IPS-NIHi11 (cell line): ENCODE data around the gene TECR.
"Not testable (repeated sequence)": the region's sequence is repeated elsewhere in the genome, so short reads cannot be mapped to it uniquely, and the experiment has no call there.

Source experiments
- DNase-seq: peaks from one replicate; pipeline ENCODE4 v3.0.0; 2012; ENCODE audit warnings: mixed read lengths, low spot score

The TECR gene

DNA sequence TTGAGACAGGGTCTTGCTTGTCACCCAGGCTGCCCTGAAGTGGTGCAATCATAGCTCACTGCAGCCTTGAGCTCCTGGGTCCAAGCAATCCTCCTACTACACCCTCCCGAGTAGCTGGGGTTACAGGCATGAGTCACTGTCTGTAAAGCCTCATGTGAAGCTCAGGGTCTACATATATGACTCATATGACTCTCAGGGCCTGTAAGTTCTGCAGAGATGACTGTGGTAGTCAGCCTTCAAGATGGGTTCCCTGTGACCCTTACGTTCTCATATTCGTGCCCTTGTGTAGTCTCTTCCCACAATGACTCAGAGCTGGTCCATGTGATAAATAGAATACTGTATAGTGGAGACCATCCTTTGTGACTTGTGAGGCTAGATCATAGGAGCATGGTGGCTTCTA is 55.8 kb downstream of the TECR start:
- not testable (repeated sequence) for DNase-seq

DNA sequence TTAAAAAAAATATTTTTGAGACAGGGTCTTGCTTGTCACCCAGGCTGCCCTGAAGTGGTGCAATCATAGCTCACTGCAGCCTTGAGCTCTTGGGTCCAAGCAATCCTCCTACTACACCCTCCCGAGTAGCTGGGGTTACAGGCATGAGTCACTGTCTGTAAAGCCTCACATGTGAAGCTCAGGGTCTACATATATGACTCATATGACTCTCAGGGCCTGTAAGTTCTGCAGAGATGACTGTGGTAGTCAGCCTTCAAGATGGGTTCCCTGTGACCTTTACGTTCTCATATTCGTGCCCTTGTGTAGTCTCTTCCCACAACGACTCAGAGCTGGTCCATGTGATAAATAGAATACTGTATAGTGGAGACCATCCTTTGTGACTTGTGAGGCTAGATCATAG is 60.0 kb downstream of the TECR start:
- not testable (repeated sequence) for DNase-seq

DNA sequence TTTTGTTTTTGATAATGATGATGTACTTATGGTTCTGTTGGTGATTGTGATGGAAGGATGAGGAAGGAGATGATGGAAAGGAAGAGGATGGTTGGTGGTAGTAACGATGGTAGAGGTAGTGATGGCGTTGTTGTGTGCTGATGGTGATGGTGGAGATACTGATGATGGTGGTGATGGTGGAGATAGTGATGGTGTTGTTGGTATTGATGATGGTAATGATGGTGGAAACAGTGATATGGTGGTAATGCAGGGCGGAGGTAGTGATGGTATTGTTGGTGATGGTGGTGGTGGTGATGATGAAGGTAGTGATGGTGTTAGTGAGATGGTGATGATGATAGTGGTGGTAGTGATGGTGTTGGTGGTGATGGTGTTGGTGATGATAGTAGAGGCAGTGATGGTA is 66.2 kb downstream of the TECR start:
- DNase-seq: no peak

DNA sequence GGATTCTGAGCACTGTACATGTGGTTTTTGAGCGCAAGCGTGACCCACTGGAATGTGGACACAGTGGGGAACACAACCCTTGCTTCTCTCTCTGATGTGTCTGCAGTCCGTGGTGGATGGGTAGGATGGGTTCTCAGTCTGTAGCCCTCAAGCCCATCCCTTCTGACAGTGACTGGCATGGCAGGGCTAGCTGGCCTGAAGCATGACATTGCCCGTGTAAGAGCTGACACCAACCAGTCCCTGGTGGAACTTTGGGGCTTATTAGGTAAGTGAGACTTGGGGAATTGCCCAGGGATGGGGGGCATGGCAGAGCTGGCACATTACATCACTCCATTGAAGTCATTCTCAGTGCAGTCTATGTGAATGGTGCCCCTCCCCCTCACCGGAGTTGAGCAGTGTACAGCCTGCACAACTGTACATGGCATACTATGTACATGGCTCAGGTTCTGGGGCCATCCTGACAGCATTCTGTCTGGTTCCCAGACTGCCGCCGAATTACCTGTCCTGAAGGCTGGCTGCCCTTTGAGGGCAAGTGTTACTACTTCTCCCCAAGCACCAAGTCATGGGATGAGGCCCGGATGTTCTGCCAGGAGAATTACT is 70.3 kb downstream of the TECR start:
- DNase-seq: no peak

DNA sequence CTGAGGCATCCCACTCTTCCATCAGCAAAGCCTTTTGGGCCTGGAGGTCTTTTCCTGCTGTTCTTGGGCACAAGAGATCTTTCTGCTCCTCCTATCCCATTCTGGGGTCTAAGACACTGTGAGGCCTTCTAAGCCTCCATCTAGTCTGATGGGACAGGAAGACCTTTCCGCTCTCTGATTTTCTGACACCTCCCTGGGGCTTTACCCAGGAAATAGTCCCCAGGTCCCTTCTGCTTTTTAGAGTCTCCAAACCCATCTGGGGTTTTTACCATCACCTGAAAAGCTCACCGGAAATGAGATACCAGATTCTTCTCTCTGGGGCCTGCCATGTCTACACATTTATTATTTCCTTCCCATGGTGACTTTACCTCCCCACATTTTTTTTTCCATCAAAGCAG is 74.6 kb downstream of the TECR start:
- no peak for DNase-seq

DNA sequence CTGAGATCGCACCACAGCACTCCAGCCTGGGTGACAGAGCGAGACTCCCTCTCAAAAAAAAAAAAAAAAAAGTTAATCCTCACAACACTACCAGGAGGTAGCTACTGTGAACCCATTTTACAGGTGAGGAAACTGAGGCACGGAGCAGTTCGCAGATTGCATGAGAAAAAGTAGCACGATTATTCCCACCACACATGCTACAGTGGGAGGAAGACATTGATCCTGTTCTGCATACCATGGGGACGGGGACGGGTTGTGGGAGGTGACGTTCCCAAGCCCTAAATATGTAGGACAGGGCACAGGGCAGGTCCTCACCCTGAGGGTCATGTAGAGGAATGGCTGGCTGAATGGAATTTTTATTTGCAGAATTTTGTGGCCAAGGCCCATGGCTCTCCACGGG is 77.2 kb downstream of the TECR start:
- DNase-seq: no peak

DNA sequence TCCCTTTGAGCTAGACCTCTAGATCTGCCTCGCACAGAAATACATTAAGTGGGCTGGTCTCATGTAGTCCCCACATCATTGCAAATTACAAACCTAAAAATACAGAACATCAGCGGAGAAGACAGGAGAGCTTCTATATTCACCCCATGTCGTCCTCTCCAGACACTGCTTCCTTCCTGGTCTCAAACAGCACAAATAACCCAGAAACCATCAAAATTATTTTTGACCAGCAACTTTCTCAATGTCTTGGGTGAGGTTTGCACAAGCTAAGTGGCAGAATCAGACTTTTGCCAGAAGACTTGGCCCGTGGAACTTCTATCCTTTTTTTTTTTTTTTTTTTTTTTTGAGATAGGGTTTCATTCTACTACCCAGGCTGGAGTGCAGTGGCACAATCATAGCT is 81.7 kb downstream of the TECR start:
- no peak for DNase-seq

DNA sequence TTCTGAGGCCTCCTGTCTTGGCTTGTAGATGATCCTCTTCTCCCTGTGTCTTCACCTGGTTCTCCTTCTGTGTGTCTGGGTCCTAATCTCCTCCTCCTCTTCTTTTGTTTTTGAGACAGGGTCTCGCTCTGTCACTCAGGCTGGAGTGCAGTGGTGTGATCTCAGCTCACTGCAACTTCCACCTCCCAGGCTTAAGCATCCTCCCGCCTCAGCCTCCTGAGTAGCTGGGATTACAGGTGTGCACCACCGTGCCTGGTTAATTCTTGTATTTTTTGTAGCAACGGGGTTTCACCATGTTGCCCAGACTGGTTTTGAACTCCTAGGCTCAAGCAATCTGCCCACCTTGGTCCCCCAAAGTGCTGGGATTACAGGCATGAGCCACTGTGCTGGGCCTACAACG is 82.8 kb downstream of the TECR start:
- not testable (repeated sequence) for DNase-seq

DNA sequence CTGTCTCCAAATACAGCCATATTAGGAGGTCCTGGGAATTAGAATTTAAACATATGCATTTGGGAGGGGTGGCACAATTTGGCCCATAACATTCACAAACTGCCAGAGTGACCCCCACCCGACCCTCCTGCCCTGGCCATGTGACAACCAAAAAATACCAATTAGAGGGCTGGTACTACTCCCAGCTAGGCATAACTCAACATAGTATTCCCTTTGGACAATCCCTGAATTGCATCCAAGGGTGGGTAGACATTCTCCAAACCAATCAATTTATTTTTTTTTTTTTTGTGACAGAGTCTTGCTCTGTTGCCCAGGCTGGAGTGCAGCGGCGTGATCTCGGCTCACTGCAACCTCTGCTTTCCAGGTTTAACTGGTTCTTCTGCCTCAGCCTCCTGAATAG is 83.3 kb downstream of the TECR start:
- DNase-seq: no peak

DNA sequence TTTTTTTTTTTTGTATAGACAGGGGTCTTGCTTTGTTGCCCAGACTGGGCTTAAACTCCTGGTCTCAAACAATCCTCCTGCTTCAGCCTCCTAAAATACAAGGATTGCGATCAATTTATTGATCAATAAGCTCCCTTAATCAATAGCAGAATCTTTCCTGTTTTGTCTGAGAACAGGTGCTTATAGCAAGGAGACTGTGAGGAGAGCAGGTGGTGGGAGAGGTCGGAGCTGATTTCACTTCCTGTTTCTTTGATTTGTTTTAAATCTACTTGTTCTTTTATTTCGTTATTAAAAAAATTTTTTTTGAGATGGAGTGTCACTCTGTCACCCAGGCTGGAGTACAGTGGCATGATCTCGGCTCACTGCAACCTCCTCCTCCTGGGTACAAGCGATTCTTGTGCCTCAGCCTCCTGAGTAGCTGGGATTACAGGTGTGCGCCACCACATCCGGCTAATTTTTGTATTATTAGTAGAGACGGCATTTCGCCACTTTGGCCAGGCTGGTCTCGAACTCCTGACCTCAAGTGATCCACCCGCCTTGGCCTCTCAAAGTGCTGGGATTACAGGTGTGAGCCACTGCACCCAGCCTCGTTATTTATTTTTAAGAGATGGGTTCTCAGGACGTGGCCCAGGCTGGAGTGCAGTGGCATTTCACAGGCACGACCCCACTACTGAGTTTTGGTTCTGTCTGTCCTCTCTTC is 84.2 kb downstream of the TECR start:
- not testable (repeated sequence) for DNase-seq

DNA sequence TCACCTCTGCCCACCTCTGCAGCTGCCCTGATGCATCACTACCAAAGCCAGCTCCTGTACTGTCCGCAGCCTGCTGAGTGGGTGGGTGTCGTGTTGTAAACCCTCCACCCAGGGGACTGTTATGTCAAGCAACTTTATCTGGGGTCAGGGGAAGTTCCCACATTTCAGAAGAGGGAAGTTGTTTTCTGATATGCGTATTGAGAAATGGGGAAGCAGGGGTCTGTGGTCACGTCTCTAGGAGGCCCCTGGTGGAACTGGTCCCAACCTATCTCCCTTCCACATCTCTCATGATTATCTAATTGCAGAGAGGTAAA is 84.7 kb downstream of the TECR start:
- no peak for DNase-seq
